ENCODE data around the gene ELP1.

GRCh38 chr9:108978205-108978604 is 44.3 kb upstream of the ELP1 start:
- no peak for TF ChIP-seq EZH2 (IDR thresholded peaks at IDR 0.05; ENCODE audit: borderline replicate concordance, low read length)
- no peak for TF ChIP-seq CTCF (IDR thresholded peaks at IDR 0.05; ENCODE audit: low read length)
